IMR-90 (cell line): Measurements from ENCODE around the gene MEGF8. TPM values are rescaled to one million over a fixed set of nuclear protein-coding genes. Genes with fewer than 3 reads are reported as not detected.

Experiments
- ATAC-seq: fragments of 200-7000 bp; cut with Tn5 transposase; 2 replicates; pipeline ENCODE4 v1.9.1; 2020; ENCODE audit warnings: low read depth, mild to moderate bottlenecking, moderate library complexity
- BruUV-seq: library from RNA; stranded (reverse); fragments of 400-500 nt; replicated peaks from 2 replicates; lab custom pipeline; 2021; lab: Mats Ljungman, UMichigan
- CTCF ChIA-PET: fragments of 300-600 bp; formaldehyde crosslinking; extraction: SDS; loops from one replicate; lab custom pipeline; 2021; ENCODE audit warnings: antibody characterized with exemption; lab: Yijun Ruan, JAX
- POLR2A ChIA-PET: fragments of 300-600 bp; sonication (Branson Sonifier 250); formaldehyde crosslinking; loops from one replicate; lab custom pipeline; 2022; ENCODE audit warnings: antibody characterized with exemption; ENCODE audit not compliant: unreplicated experiment; lab: Charles Lee
- DNase-seq: peaks from one replicate; pipeline ENCODE4 v3.0.0; 2013
- H2AFZ ChIP-seq: replicated peaks from 2 replicates; pipeline ENCODE3; 2013; ENCODE audit warnings: low read length, mild to moderate bottlenecking; ENCODE audit not compliant: poor library complexity
- H2AK5ac ChIP-seq: 2 replicates; pipeline ENCODE4 v1.6.1; 2013; ENCODE audit warnings: low read depth, low read length, inconsistent platforms
- H2AK9ac ChIP-seq: replicated peaks from 2 replicates; pipeline ENCODE3; 2013; ENCODE audit warnings: mild to moderate bottlenecking, low read depth, low read length, moderate library complexity; ENCODE audit not compliant: poor library complexity
- H2BK120ac ChIP-seq: 2 replicates; pipeline ENCODE4 v1.6.1; 2013; ENCODE audit warnings: low read depth, low read length, inconsistent platforms
- H2BK15ac ChIP-seq: 3 replicates; pipeline ENCODE4 v1.6.1; 2013; ENCODE audit warnings: low read depth, low read length, inconsistent platforms
- H2BK20ac ChIP-seq: 2 replicates; pipeline ENCODE4 v1.6.1; 2013; ENCODE audit warnings: low read depth, mild to moderate bottlenecking, inconsistent platforms, low read length, moderate library complexity
- H2BK5ac ChIP-seq: 2 replicates; pipeline ENCODE4 v1.6.1; 2013; ENCODE audit warnings: mild to moderate bottlenecking, low read depth, low read length, inconsistent platforms; ENCODE audit not compliant: poor library complexity, severe bottlenecking
- H3K14ac ChIP-seq: replicated peaks from 2 replicates; pipeline ENCODE4 v1.6.1; 2013; ENCODE audit warnings: low read depth, low read length, inconsistent platforms
- H3K18ac ChIP-seq: 2 replicates; pipeline ENCODE4 v1.6.1; 2013; ENCODE audit warnings: low read depth, low read length, control low read depth
- H3K23ac ChIP-seq: 2 replicates; pipeline ENCODE4 v1.6.1; 2013; ENCODE audit warnings: low read depth, low read length, inconsistent platforms
- H3K27ac ChIP-seq: 2 replicates; pipeline ENCODE4 v1.5.1; 2013; ENCODE audit warnings: mild to moderate bottlenecking, control low read depth, low read length; ENCODE audit not compliant: insufficient read depth
- H3K27me3 ChIP-seq: 2 replicates; pipeline ENCODE4 v1.6.1; 2013; ENCODE audit warnings: low read length; ENCODE audit not compliant: control insufficient read depth, insufficient read depth
- H3K36me3 ChIP-seq: 2 replicates; pipeline ENCODE4 v1.6.1; 2013; ENCODE audit warnings: low read length, mixed read lengths; ENCODE audit not compliant: control insufficient read depth, insufficient read depth
- H3K4ac ChIP-seq: 2 replicates; pipeline ENCODE4 v1.6.1; 2013; ENCODE audit warnings: low read depth, low read length, inconsistent platforms
- H3K4me1 ChIP-seq: 2 replicates; pipeline ENCODE4 v1.6.1; 2013; ENCODE audit warnings: low read length, mixed read lengths; ENCODE audit not compliant: control insufficient read depth, insufficient read depth
- H3K4me2 ChIP-seq: 2 replicates; pipeline ENCODE4 v1.6.1; 2013; ENCODE audit warnings: low read depth, mild to moderate bottlenecking, control low read depth, low read length, moderate library complexity
- H3K4me3 ChIP-seq: 2 replicates; pipeline ENCODE4 v1.5.1; 2013; ENCODE audit warnings: low read depth, mild to moderate bottlenecking, control low read depth, low read length, moderate library complexity; ENCODE audit not compliant: insufficient read depth
- H3K56ac ChIP-seq: 2 replicates; pipeline ENCODE4 v1.6.1; 2013; ENCODE audit warnings: low read length, inconsistent platforms; ENCODE audit not compliant: insufficient read depth; ENCODE audit errors: extremely low read depth
- H3K79me1 ChIP-seq, 2 experiments: 2 replicates each; pipeline ENCODE4 v1.6.1; 2013; ENCODE audit warnings: low read length in 2 of 2, inconsistent platforms in 1 of 2, low read depth in 1 of 2
- H3K9ac ChIP-seq: 2 replicates; pipeline ENCODE4 v1.6.1; 2013; ENCODE audit warnings: low read depth, low read length, control low read depth
- H3K9me1 ChIP-seq: 2 replicates; pipeline ENCODE4 v1.6.1; 2013; ENCODE audit warnings: low read length, inconsistent platforms; ENCODE audit not compliant: insufficient read depth
- H3K9me3 ChIP-seq: 2 replicates; pipeline ENCODE4 v1.6.1; 2013; ENCODE audit warnings: low read length; ENCODE audit not compliant: control insufficient read depth, insufficient read depth
- H4K20me1 ChIP-seq: 2 replicates; pipeline ENCODE4 v1.6.1; 2013; ENCODE audit warnings: low read length, inconsistent platforms; ENCODE audit not compliant: insufficient read depth
- H4K5ac ChIP-seq: 2 replicates; pipeline ENCODE4 v1.6.1; 2013; ENCODE audit warnings: mild to moderate bottlenecking, low read depth, low read length, control low read depth
- H4K8ac ChIP-seq, 2 experiments: 2 replicates each; pipeline ENCODE4 v1.6.1; 2013; ENCODE audit warnings: low read depth in 2 of 2, low read length in 2 of 2, control low read depth in 1 of 2, inconsistent platforms in 1 of 2
- H4K91ac ChIP-seq: 2 replicates; pipeline ENCODE4 v1.6.1; 2013; ENCODE audit warnings: low read depth, low read length, inconsistent platforms; ENCODE audit not compliant: insufficient read depth
- BHLHE40 ChIP-seq: fragments of 150-350 bp; IDR thresholded peaks from 2 replicates; pipeline ENCODE4 v1.6.1; 2016; ENCODE audit warnings: mild to moderate bottlenecking, low read depth, low read length
- CHD1 ChIP-seq: IDR thresholded peaks from 2 replicates; pipeline ENCODE4 v1.6.1; 2012; ENCODE audit warnings: low read depth, low read length, improper control_type of control experiment
- MAFK ChIP-seq: IDR thresholded peaks from 2 replicates; pipeline ENCODE4 v1.6.1; 2012; ENCODE audit warnings: low read depth, low read length, improper control_type of control experiment
- MAZ ChIP-seq: IDR thresholded peaks from 2 replicates; pipeline ENCODE4 v1.6.1; 2012; ENCODE audit warnings: low read depth, mild to moderate bottlenecking, low read length, improper control_type of control experiment, moderate library complexity, borderline replicate concordance
- MXI1 ChIP-seq: IDR thresholded peaks from 2 replicates; pipeline ENCODE4 v1.6.1; 2012; ENCODE audit warnings: low read depth, mild to moderate bottlenecking, low read length, moderate library complexity, borderline replicate concordance
- NFE2L2 ChIP-seq: fragments of 150-350 bp; IDR thresholded peaks from 2 replicates; pipeline ENCODE4 v1.6.1; 2016; ENCODE audit warnings: low read depth, mild to moderate bottlenecking, low read length
- POLR2A ChIP-seq: IDR thresholded peaks from 2 replicates; pipeline ENCODE4 v1.6.1; 2012; ENCODE audit warnings: mild to moderate bottlenecking, low read depth, low read length
- RAD21 ChIP-seq: IDR thresholded peaks from 2 replicates; pipeline ENCODE4 v1.6.1; 2012; ENCODE audit warnings: low read length, improper control_type of control experiment
- RCOR1 ChIP-seq: IDR thresholded peaks from 2 replicates; pipeline ENCODE4 v1.6.1; 2012; ENCODE audit warnings: mild to moderate bottlenecking, low read length, improper control_type of control experiment; ENCODE audit not compliant: insufficient replicate concordance
- RFX5 ChIP-seq: IDR thresholded peaks from 2 replicates; pipeline ENCODE4 v1.8.0; 2012; ENCODE audit warnings: low read depth, mild to moderate bottlenecking, low read length, moderate library complexity
- SMC3 ChIP-seq: fragments of 150-350 bp; IDR thresholded peaks from 2 replicates; pipeline ENCODE4 v1.6.1; 2016; ENCODE audit warnings: low read depth, mild to moderate bottlenecking, antibody characterized with exemption, low read length, moderate library complexity
- WGBS, 2 experiments: methylation state at CpG; one replicate each; pipeline versions ENCODE4 v1.1.5 to v1.1.7; 2013; ENCODE audit warnings: missing lambda C conversion rate in 2 of 2; ENCODE audit not compliant: insufficient read length in 1 of 2; ENCODE audit errors: extremely low coverage in 2 of 2; 5-methylcytosine and 5-hydroxymethylcytosine counted together
- dilution Hi-C: fragments of 300-500 bp; cut with HindIII; formaldehyde crosslinking; loops from one replicate; pipeline ENCODE4 v1.14.3; 2018; ENCODE audit warnings: low sequenced_read_pairs; ENCODE audit not compliant: unreplicated experiment
- in situ Hi-C: fragments of 300-500 bp; cut with MboI; formaldehyde crosslinking; loops from 3 replicates; pipeline ENCODE4 v1.14.3; 2019; ENCODE audit warnings: low sequenced_read_pairs, inconsistent platforms, mixed read lengths
- intact Hi-C: fragments of 100-400 bp; cut with micrococcal nuclease; formaldehyde crosslinking; loops from 2 replicates; pipeline ENCODE4 v1.10.0; 2022
- polyA plus RNA-seq, 3 experiments: library from polyadenylated mRNA; depleted of rRNA; stranded (reverse); fragments of >200 nt; gene quantifications; 2 replicates each; pipeline ENCODE4 v1.2.3, GENCODE V29; 2012; ENCODE audit warnings: low replicate concordance in 1 of 3
- total RNA-seq: library from RNA; depleted of rRNA; stranded (reverse); fragments of >200 nt; gene quantifications from 2 replicates; pipeline ENCODE4 v1.2.3, GENCODE V29; 2012
- TF ChIP-seq, protein P1 (sequence below): conservative IDR thresholded peaks from 2 replicates; pipeline ENCODE4 v1.5.1; 2012; ENCODE audit warnings: mild to moderate bottlenecking, low read depth, low read length, improper control_type of control experiment
- TF ChIP-seq, protein P2 (sequence below): fragments of 150-350 bp; IDR thresholded peaks from 2 replicates; pipeline ENCODE4 v1.6.1; 2016; ENCODE audit warnings: low read depth, mild to moderate bottlenecking, low read length, moderate library complexity, borderline replicate concordance
- TF ChIP-seq, protein P3 (sequence below): fragments of 150-350 bp; IDR thresholded peaks from 2 replicates; pipeline ENCODE4 v1.6.1; 2017; ENCODE audit warnings: mild to moderate bottlenecking, antibody characterized with exemption, low read length, low read depth

Gene MEGF8
- total and polyA plus RNA-seq, 2 of the 4 experiments (the other 2 are of a cell fraction), result 2.3 to 12.5 TPM

DNA sequence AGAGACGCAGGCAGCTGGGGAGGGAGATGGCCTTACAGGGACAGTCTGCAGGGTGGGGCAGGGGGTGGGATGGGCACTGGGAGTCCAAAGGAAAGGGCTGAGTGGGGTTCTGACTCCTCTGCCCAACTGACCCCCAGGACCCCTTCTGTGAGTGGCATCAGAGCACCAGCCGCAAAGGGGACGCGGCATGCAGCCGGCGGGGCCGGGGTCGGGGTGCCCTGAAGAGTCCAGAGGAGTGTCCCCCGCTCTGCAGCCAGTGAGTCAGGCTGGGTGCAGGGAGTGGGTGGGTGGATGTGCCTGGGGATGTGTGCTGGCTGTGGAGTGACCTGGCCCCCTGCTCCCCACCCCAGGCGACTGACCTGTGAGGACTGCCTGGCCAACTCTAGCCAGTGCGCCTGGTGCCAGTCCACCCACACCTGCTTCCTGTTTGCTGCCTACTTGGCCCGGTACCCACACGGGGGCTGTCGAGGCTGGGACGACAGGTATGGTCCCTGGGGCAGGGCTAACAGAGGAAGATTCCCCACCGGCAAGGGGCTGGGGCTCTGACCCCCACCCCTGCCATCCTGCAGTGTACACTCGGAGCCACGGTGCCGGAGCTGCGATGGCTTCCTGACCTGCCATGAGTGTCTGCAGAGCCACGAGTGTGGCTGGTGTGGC lies 25.8 kb downstream of the MEGF8 start:
- H3K9me3 ChIP-seq, result no peaks in the 10 kb centered on the region
- ATAC-seq, result no peak
- no peaks in the 10 kb centered on the region for H4K20me1 ChIP-seq
- intact Hi-C loops, result no loop called here
- in situ Hi-C loops, result no loop called here
- H3K4me3 ChIP-seq, result no peak overlapping the region
- H3K4ac ChIP-seq, result no peak overlapping the region
- H3K9me1 ChIP-seq, result 0 out of 2 replicates have a peak, but pooled peaks cover 4% of the 10 kb centered on the region
- dilution Hi-C loops, result no loop called here
- no peak overlapping the region for H3K18ac ChIP-seq
- H3K56ac ChIP-seq, result no peak overlapping the region
- DNase-seq, result no peak
- no peak overlapping the region for H3K23ac ChIP-seq
- H3K36me3 ChIP-seq, result peaks cover 26% of the 10 kb centered on the region
- H3K4me1 ChIP-seq, result no peaks in the 10 kb centered on the region
- H2AK5ac ChIP-seq, result no peak overlapping the region
- no peak overlapping the region for H4K91ac ChIP-seq
- no peak overlapping the region for H2BK5ac ChIP-seq
- H3K27ac ChIP-seq, result no peak overlapping the region
- H3K14ac ChIP-seq, result no peak overlapping the region
- no peak overlapping the region for H2AFZ ChIP-seq
- TF ChIP-seq MAFK, result no peak
- TF ChIP-seq BHLHE40, result no peak
- no peak for TF ChIP-seq RCOR1
- TF ChIP-seq RAD21, result no peak
- TF ChIP-seq MXI1, result no peak
- TF ChIP-seq NFE2L2, result no peak
- TF ChIP-seq, protein P1, sequence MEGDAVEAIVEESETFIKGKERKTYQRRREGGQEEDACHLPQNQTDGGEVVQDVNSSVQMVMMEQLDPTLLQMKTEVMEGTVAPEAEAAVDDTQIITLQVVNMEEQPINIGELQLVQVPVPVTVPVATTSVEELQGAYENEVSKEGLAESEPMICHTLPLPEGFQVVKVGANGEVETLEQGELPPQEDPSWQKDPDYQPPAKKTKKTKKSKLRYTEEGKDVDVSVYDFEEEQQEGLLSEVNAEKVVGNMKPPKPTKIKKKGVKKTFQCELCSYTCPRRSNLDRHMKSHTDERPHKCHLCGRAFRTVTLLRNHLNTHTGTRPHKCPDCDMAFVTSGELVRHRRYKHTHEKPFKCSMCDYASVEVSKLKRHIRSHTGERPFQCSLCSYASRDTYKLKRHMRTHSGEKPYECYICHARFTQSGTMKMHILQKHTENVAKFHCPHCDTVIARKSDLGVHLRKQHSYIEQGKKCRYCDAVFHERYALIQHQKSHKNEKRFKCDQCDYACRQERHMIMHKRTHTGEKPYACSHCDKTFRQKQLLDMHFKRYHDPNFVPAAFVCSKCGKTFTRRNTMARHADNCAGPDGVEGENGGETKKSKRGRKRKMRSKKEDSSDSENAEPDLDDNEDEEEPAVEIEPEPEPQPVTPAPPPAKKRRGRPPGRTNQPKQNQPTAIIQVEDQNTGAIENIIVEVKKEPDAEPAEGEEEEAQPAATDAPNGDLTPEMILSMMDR, result no peak
- TF ChIP-seq, protein P2, sequence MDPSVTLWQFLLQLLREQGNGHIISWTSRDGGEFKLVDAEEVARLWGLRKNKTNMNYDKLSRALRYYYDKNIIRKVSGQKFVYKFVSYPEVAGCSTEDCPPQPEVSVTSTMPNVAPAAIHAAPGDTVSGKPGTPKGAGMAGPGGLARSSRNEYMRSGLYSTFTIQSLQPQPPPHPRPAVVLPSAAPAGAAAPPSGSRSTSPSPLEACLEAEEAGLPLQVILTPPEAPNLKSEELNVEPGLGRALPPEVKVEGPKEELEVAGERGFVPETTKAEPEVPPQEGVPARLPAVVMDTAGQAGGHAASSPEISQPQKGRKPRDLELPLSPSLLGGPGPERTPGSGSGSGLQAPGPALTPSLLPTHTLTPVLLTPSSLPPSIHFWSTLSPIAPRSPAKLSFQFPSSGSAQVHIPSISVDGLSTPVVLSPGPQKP, result no peak
- no peak for TF ChIP-seq SMC3
- TF ChIP-seq RFX5, result no peak
- TF ChIP-seq, protein P3, sequence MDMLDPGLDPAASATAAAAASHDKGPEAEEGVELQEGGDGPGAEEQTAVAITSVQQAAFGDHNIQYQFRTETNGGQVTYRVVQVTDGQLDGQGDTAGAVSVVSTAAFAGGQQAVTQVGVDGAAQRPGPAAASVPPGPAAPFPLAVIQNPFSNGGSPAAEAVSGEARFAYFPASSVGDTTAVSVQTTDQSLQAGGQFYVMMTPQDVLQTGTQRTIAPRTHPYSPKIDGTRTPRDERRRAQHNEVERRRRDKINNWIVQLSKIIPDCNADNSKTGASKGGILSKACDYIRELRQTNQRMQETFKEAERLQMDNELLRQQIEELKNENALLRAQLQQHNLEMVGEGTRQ, result no peak
- no peak for TF ChIP-seq CHD1
- TF ChIP-seq MAZ, result no peak
- no peak for TF ChIP-seq POLR2A
- 98% methylated on average over 7 of the region's 21 CpGs; no CpG with 5 or more reads in 1 of the 2 experiments for WGBS, 2 experiments
- H2AK9ac ChIP-seq, result no peak overlapping the region
- H4K8ac ChIP-seq, result no peak overlapping the region
- no peak overlapping the region for H4K5ac ChIP-seq
- H2BK20ac ChIP-seq, result no peak overlapping the region
- H3K4me2 ChIP-seq, result no peak overlapping the region
- POLR2A ChIA-PET, result no interaction called here
- no peak overlapping the region for H2BK15ac ChIP-seq
- BruUV-seq, result TSS peak; percentile 55
- H3K79me1 ChIP-seq, result no peaks in the 10 kb centered on the region
- H3K9ac ChIP-seq, result no peak overlapping the region
- CTCF ChIA-PET, result no interaction called here
- no peaks in the 10 kb centered on the region for H3K27me3 ChIP-seq
- H2BK120ac ChIP-seq, result no peak overlapping the region
